RWPE2 (cell line): ENCODE data around the gene DICER1.

Experiments used
- ATAC-seq: fragments of 200-7000 bp; cut with Tn5 transposase; 3 replicates; pipeline ENCODE4 v1.9.1; 2021; ENCODE audit warnings: low read depth
- DNase-seq: peaks from one replicate; pipeline ENCODE4 v3.0.0-alpha.2; 2020; ENCODE audit warnings: low spot score
- H3K27ac ChIP-seq: fragments of 450-650 bp; 2 replicates; pipeline ENCODE4 v1.5.1; 2017; ENCODE audit warnings: mild to moderate bottlenecking; ENCODE audit not compliant: poor library complexity, severe bottlenecking
- H3K27me3 ChIP-seq: fragments of 250-450 bp; sonication (Bioruptor Pico); 2 replicates; pipeline ENCODE4 v1.5.1; 2021; ENCODE audit warnings: mild to moderate bottlenecking, moderate library complexity; ENCODE audit not compliant: insufficient read depth, poor library complexity, severe bottlenecking
- H3K36me3 ChIP-seq: fragments of 250-450 bp; sonication (Bioruptor Pico); 2 replicates; pipeline ENCODE4 v1.5.1; 2020; ENCODE audit warnings: low read depth, mild to moderate bottlenecking, moderate library complexity
- H3K4me1 ChIP-seq: fragments of 250-450 bp; sonication (Bioruptor Pico); 2 replicates; pipeline ENCODE4 v1.5.1; 2021; ENCODE audit warnings: mild to moderate bottlenecking, moderate library complexity; ENCODE audit not compliant: insufficient read depth, poor library complexity, severe bottlenecking
- H3K4me3 ChIP-seq: fragments of 250-450 bp; sonication (Bioruptor Pico); 2 replicates; pipeline ENCODE4 v1.5.1; 2021; ENCODE audit warnings: mild to moderate bottlenecking, moderate library complexity; ENCODE audit not compliant: severe bottlenecking
- H3K9me3 ChIP-seq: fragments of 250-450 bp; sonication (Bioruptor Pico); 2 replicates; pipeline ENCODE4 v1.5.1; 2021; ENCODE audit warnings: mild to moderate bottlenecking, moderate library complexity; ENCODE audit not compliant: severe bottlenecking
- TF ChIP-seq, protein P1 (sequence below): fragments of 450-650 bp; IDR thresholded peaks from one replicate; pipeline ENCODE4 v1.5.1; 2017; ENCODE audit warnings: mild to moderate bottlenecking, moderate library complexity; ENCODE audit not compliant: poor library complexity, severe bottlenecking

Gene DICER1

DNA sequence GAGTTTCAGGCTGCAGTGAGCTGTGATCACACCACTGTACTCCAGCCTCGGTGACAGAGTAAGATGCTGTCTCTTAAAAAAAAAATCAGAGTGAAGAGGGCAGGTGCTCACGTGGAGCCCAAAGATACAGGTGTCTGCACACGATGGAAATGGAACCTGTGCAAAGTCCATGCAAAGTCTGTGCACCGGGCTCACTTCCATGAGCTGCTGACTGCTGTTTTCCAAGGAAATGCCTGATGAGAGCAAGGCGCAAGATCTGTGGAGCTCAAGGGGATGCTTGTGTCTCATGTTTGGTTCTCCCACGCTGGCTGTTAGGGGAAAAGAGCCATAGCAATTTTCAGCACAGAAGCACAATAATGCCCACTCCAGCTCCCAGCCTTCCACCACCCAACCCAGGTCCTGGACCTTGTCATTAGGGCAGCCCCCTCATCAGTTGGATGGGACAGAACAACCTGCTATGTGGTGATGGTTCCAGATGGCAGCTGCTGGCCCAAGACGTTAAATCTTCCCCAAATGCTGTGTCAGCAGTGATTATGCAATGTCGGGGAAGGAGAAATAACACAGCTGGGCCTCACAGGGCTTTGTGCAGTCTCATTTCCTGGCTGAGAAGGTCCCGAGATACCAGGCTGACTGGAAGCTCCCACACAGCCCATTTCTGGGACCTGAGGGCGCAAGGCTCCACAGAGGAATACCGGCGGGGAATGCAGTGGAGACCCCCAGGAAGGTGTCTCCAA, 27.9 kb upstream of the DICER1 start:
- Histone ChIP-seq H3K27ac (no peak overlapping the region), H3K9me3 (peaks cover 3% of the 10 kb centered on the region), H3K4me1 (no peaks in the 10 kb centered on the region), H3K36me3 (no peaks in the 10 kb centered on the region), H3K4me3 (no peak overlapping the region), H3K27me3 (no peaks in the 10 kb centered on the region)
- DNase-seq (no peak), ATAC-seq (no peak)
- TF ChIP-seq, protein P1, sequence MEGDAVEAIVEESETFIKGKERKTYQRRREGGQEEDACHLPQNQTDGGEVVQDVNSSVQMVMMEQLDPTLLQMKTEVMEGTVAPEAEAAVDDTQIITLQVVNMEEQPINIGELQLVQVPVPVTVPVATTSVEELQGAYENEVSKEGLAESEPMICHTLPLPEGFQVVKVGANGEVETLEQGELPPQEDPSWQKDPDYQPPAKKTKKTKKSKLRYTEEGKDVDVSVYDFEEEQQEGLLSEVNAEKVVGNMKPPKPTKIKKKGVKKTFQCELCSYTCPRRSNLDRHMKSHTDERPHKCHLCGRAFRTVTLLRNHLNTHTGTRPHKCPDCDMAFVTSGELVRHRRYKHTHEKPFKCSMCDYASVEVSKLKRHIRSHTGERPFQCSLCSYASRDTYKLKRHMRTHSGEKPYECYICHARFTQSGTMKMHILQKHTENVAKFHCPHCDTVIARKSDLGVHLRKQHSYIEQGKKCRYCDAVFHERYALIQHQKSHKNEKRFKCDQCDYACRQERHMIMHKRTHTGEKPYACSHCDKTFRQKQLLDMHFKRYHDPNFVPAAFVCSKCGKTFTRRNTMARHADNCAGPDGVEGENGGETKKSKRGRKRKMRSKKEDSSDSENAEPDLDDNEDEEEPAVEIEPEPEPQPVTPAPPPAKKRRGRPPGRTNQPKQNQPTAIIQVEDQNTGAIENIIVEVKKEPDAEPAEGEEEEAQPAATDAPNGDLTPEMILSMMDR, result no peak

DNA sequence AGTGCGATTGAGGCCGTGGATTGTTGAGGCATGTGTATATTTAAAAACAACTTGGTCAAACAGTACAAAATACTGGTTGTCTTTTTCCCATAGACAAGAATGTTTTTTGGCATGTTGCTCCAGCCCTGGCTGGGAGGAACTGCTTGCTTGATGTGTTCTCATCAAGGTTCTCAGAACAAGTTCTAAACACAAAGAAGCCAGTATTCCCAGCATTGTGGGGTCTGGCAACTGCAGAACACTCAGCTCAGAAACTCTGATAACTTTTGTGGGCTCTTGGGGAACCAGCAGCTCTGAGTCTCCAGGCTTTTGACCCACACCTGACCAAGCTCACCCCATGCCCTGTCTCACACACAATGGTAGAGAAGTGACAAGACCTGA, 27.1 kb upstream of the DICER1 start:
- Histone ChIP-seq H3K27ac (no peak overlapping the region), H3K4me1 (no peaks in the 10 kb centered on the region), H3K9me3 (peaks cover 3% of the 10 kb centered on the region), H3K4me3 (no peak overlapping the region), H3K36me3 (no peaks in the 10 kb centered on the region), H3K27me3 (no peaks in the 10 kb centered on the region)
- DNase-seq, result no peak
- TF ChIP-seq, protein P1, result no peak
- ATAC-seq, result no peak

DNA sequence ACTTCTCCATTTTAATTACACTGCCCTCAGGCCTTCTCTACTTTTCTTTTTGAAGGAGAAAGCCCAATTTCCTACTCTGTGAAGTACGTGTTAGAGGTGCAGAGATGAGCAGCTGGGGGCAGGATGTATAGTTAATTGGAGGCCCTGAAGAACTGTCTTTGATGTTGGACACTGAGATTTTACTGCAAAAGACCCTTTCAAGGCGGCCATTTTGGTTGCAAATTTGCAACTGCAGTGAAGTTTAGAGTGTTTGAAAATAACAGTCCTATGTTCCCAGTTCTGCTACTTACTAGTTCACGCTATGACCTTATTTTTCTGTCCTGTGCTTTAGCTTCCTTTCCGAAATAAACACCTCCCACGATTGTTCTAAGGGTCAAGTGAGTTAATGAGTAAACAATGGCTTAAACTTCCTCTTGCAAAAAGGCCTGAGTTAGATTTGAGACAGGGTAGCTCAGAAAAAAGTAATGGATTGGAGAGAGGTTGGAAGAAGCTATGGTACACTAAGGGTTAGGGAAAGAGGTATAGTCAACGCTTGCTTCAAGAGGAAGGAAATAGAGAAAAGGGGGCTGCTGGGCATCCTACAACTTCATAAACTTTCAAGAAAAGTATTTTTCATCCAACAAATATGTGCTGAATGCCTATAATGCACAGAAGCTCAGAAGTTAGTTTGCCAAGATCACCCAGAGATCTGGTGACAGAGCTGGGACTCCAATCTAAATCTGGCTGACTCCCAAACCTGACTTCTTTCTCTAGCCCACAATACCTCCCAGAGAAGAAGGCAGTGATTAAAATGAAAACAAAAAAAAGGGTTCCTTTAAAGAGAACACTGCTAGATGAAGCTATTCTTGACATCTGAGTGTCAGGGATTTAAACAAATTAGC, 26.4 kb upstream of the DICER1 start:
- H3K4me1 ChIP-seq, result no peaks in the 10 kb centered on the region

DNA sequence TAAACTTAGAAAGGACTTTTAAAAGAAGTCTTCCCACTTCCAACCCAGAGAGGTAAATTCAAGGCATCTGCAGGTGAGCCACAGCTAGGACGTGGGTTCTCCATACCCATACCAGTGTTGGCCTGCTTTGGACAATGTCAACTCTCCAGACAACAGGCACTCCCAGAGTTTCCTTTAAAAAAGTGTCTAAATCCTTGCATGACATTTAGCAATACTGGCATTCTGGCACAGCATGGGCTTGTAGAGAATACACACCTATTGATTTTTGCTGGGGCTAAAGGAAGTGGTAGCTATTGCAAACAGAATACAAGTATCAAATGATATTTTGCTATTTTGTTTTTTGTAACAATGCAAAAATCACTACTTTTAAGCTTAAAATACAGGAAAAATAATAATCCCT, 25.8 kb upstream of the DICER1 start:
- Histone ChIP-seq H3K4me1 (no peaks in the 10 kb centered on the region), H3K27ac (no peak overlapping the region), H3K27me3 (no peaks in the 10 kb centered on the region), H3K9me3 (peaks cover 2% of the 10 kb centered on the region), H3K36me3 (no peaks in the 10 kb centered on the region), H3K4me3 (no peak overlapping the region)
- ATAC-seq (no peak), DNase-seq (no peak)
- TF ChIP-seq, protein P1, result no peak

More for the DNA sequence above, 26.4 kb upstream of the DICER1 start:
- H3K36me3 ChIP-seq, result no peaks in the 10 kb centered on the region
- no peak overlapping the region for H3K4me3 ChIP-seq
- TF ChIP-seq, protein P1, result no peak
- no peak overlapping the region for H3K27ac ChIP-seq
- DNase-seq (no peak), ATAC-seq (no peak)
- no peaks in the 10 kb centered on the region for H3K27me3 ChIP-seq
- peaks cover 3% of the 10 kb centered on the region for H3K9me3 ChIP-seq
